ENCODE results near the gene CDC27.
A peak's percentile ranks its signal among the peaks of the same experiment; 100 is the strongest.
"Not testable (repeated sequence)": the region's sequence is repeated elsewhere in the genome, so short reads cannot be mapped to it uniquely, and the experiment has no call there.

Gene CDC27

DNA sequence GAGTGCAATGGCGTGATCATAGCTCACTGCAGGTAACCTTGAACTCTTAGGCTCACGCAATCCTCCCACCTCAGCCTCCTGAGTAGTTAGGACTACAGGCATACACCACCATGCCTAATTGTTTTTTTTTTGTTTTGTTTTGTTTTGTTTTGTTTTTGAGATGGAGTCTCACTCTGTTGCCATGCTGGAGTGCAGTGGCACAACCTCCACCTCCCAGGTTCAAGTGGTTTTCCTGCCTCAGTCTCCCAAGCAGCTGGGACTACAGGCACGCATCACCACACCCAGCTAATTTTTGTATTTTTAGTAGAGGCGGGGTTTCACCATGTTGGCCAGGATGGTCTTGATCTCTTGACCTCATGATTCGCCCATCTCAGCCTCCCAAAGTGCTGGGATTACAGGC lies 54.7 kb downstream of the CDC27 start:
- DNase-seq (ENCODE audit: low spot score): not testable (repeated sequence)

DNA sequence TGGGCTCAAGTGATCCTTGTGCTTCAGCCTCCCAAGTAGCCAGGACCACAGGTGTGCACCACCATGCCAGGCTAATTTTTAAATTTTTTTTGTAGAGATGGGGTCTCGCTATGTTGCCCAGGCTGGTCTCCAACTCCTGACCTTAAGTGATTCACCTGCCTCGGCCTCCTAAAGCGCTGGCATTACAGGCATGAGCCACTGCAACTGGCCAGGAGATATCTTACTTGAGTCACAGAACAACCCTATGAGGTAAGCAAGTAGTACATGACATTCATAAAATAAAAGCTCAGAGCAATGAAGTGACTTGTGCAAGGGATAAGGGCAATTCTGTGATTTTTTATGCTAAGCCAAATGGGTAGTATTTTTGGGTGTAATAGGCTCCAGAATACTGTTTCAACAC lies 57.3 kb downstream of the CDC27 start:
- DNase-seq (ENCODE audit: low spot score): no peak

DNA sequence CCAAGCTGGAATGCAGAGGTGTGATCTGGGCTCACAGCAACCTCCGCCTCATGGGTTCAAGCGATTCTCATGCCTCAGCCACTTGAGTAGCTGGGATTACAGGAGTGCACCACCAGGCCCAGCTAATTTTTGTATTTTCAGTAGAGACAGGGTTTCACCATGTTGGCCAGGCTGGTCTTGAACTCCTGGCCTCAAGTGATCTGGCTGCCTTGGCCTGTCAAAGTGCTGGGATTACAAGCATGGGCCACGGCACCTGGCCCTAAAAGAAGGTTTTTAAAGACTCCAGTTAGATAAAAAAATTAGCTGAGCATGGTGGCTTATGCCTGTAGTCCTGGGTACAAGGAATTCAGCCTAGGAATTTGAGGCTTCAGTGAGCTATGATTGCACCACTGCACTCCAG lies 62.3 kb downstream of the CDC27 start:
- DNase-seq (ENCODE audit: low spot score): not testable (repeated sequence)

DNA sequence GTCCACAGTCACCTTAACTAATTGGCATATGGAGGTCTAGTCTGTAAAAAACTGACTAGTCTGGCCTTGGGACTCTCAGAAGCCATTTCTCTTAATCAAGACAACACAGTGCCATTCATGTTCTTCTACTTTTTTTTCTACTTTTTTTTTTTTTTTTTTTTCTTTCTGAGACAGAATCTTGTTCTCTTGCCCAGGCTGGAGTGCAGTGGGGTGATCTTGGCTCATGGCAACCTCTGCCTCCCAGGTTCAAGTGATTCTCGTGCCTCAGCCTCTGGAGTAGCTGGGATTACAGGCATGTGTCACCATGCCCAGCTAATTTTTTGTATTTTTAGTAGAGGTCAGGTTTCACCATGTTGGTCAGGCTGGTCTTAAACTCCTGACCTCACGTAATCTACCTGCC lies 65.8 kb downstream of the CDC27 start:
- not testable (repeated sequence) for DNase-seq (ENCODE audit: low spot score)

DNA sequence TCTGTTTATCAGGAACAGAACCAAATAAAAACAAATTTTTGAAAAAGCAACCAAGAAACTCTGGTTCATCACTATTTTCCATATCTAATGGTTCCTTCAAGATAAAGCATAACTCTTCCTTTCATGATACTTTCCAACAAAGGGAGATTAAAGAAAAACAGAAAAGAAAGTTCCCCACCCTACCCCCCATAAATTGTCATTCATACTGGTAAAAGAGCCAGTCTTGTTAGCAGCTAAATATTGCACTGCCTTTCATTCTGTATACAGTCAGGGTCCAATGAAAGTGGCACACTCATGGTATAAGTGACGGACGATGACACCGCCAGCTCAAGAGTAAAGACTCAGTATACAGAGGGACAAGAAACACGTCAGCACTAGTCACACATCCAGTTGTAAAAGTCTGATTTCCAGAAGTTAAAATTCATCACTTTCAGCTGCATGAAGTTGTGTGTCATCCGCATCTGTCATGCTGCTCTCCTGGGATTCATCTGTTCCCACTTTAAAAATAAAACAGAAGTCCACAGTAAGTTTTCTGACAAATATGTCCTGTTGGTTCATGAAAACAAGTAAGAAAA lies 68.5 kb downstream of the CDC27 start:
- peak; percentile 75 for DNase-seq (ENCODE audit: low spot score)

DNA sequence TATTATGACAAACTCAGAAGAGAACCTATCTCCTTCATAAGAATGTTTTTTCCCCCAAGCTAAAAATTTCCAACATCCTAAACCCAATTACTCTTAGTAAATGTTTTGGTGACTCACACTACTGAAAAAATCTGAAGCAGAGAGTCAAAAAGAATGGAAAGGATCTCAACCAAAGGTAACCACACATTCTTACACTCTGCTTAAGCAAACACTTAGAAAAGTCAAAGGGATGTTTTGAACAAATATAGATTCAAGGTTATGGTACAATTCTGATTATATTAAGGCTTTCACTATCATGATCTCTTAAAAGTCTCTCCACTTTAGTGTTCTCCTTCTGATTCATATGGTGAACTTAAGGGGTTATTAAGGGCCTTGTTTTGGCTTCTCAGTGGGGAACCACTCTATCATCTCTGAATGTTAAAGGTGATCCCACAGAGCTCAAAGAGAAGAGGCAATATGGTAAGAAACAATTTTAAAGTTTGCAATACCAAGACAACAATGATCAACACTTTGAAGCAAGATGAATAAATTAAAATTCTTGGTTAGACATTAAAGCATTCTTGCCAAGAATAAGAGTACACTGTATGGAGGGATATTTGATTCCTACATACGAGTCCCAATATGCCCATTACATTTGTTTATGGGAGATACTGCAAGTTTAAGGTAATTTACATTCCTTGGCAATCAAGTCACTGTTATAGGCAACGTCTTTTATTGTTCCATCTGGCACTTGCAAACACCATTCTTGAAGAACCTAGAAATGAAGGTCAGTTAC lies 69.2 kb downstream of the CDC27 start:
- DNase-seq (ENCODE audit: low spot score): peak; percentile 63

DNA sequence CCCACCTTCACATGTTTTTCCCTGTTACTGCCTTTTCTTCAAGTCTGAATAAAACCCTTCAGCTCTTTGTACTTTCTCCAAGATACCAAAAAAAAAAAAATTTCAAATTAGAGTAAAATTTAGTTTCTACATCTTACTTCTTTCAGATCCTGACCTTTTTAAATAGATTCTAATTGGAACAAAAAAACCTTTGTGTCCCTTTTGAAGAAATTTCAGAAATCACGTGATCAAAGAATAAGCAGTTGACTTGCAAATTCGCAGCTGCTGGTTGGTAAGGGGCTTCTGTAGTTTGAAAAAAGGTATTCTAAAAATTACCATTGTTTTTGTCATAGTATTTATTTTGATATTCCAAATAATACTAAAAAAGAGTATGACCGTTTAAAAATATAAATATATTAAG lies 71.7 kb downstream of the CDC27 start:
- DNase-seq (ENCODE audit: low spot score): no peak

DNA sequence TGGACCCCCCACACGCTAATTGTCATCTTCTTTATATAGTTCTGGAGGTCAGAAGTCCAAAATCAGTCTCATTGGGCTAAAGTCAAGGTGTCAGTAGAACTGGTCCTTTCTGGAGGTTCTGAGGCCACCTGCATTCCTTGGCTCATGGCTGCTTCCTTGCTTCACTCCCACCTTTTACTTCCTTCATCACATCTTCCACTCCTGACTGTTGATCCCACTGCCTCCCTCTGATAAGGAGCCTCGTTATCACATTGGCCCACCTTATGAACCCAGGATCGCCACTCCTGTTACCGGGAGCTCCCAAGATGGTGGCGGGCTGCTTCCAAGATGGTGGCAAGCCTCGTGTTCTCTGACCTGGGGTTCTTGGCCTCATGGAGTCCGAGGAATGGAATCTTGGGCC lies 83.0 kb downstream of the CDC27 start:
- no peak for DNase-seq (ENCODE audit: low spot score)

DNA sequence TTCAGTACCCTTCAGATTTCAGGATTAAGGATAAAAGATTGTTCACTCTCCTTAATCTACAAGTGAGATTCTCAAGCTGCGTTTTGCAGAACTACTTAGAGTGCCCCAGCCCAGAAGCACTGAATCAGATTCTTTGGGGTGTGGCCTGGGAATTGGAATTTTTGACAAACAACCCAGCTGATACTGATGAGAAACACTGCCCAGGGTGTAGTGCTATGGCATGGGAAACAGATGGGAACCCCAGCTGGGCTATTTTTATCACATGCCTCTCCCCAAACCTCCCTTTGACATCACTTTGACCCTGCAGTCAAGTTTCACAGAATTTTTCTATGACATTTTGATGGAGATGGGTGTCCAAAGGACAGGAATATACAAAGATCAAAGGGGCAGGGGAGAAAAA lies 83.8 kb downstream of the CDC27 start:
- DNase-seq (ENCODE audit: low spot score): peak; percentile 40

DNA sequence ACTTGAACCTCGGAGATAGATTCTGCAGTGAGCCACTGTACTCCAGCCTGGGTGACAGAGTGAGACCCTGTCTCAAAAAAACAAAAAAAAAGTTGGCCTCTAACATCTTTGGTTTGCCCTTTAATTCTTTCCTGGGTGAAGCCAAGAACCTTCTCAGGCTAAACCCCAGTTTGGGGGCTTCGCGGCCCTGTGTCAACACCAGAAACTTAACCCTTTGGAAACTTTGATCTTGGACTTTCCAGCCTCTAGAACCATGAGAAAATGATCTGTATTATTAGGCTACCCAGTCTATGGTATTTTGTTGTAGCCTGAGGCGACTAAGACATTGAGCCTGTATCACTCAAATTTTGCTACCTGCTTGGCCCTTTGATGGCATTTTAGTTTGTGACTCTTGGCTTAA lies 86.2 kb downstream of the CDC27 start:
- DNase-seq (ENCODE audit: low spot score): no peak

DNA sequence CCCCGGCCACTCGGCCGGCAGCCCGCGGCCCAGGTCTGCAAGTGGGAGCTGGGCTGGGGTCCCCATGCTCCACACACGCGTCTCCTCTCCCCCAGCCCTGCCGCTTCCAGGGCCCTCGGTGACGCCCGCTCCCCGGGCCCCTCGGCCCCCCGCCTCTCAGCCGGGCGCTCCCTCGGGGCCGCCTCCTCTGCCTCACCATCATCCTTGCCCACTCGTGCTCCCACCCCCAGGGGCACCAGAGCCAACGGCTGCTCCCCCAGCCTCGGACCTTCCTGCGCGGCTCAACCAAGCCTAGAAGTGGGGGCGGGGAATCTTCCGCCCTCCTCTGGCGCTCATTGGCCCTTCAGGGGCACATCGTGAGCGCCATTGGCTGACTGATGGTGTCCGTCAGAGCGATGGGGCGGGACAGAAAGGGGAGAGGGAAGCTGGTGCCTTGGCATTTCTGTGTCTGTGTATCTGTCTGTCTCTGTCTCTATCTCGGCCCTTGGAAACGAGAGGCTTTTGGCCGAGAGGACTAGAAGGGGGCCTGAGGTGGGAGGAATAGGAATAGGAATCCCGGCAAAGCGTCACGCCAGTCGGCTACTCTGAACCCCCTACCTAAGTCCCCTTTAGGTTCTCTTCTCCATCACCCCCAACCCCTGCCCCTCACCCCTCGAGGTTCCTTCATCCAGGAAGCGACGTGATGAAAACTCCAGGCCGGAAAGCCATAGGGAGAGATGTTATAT lies 88.9 kb downstream of the CDC27 start:
- peak; percentile 86 for DNase-seq (ENCODE audit: low spot score)

DNA sequence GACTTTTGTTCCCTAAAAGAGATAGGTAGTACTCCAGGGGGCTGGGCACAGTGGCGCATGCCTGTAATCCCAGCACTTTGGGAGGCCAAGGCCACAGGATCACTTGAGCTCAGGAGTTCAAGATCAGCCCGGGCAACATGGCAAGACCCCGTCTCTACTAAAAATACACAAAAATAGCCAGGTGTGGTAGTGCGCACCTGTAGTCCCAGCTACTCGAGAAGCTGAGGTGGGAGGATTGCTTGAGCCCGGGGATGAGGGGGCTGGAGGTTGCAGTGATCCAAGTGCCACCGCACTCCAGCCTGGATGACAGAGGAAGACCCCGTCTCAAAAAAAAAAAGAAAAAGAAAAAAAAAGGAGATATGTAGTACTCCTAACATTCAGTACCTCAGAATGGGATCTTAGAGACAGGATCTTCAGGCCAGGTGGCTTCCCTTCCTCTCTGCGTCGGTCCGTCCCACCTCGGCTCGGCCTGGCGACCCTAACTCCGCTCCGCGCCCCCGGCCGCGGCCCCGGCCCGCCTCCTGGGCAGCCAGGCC lies 89.6 kb downstream of the CDC27 start:
- no peak for DNase-seq (ENCODE audit: low spot score)

DNA sequence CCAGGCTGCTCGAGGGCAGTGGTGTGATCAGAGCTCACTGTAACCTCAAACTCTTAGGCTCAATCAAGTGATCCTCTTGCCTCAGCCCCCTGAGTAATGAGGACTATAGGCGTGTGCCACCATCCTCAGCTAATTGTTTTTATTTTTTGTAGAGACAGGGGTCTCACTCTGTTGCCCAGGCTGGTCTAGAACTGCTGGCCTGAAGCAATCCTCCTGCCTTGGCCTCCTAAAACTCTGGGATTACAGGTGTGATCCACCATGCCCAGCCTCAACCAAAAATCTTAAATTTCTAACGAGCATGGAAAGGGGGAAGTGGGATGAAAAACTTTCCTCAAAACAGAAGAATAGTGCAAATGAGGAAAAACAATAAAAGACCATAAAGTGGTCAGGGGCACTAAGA lies 92.8 kb downstream of the CDC27 start:
- no peak for DNase-seq (ENCODE audit: low spot score)

DNA sequence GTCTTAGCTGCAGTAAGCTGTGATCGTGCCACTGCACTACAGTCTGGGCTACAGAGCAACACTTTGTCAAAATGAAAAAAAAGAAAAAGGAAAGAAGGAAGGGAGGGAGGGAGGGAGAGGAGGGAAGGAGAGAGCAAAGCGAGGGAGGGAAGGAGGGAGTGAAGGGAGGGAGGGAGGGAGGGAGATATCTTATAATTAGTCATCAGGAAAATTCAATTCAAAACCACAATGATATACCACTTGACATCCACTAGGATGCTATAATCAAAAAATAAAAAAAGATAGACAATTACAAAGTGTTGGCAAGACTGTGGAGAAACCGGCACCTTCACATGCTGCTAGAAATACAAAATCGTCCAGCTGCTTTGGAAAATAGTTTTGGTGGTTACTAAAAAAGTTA lies 93.8 kb downstream of the CDC27 start:
- no peak for DNase-seq (ENCODE audit: low spot score)

DNA sequence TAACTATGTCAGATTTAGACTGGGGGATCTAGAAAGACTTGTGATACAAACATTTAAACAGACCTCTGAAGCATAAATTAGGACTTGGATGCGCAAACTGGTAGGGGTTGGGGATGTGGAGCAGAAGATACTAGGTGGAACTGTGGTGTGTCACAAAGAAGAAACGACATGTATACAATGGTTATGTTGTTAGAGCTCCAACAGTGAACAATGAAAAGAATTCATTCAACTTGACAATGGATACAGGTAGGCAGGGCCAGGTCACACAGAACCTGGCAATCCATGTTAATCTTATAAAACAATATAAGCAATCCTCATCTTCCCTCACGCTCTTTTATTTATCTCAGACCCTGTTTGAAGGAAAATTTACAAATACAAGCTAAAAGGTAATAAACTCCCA lies 102.0 kb downstream of the CDC27 start:
- DNase-seq (ENCODE audit: low spot score): no peak

DNA sequence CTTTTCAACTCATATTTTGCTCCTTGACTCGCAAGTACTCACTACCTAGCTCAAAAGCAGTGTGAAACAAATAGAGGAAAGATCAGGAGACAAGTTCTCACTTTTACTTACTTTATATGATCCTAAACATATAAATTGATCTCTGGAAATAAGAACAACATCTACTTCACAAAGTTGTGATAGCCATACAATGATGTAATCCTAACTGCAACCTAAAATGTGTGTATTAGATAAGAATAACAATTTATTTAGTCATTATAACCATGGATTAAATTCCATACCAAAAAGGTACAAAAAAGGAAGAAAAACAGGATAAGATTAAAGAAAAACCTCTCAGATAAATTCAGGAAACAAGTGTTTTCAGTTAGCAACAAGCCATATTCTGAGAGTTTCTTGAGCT lies 103.4 kb downstream of the CDC27 start:
- DNase-seq (ENCODE audit: low spot score): no peak

DNA sequence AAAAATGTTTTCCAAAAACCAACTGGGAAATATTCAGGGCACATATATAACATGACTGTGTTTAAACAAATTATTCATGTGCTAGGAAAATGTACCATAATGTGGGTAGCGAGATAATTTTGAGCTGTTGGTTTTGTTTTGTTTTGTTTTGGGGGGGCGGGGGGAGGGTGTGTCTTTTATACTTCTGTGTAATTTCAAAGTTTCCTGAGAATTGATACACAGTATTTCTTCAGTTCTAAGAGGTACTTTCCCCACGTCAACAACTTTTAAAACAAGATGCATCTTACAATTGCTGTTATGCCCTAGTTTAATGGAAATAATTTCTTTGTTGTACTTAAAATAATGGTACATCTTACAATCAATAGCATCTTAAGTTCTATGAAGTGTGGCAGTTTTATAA lies 110.3 kb downstream of the CDC27 start:
- DNase-seq (ENCODE audit: low spot score): no peak

DNA sequence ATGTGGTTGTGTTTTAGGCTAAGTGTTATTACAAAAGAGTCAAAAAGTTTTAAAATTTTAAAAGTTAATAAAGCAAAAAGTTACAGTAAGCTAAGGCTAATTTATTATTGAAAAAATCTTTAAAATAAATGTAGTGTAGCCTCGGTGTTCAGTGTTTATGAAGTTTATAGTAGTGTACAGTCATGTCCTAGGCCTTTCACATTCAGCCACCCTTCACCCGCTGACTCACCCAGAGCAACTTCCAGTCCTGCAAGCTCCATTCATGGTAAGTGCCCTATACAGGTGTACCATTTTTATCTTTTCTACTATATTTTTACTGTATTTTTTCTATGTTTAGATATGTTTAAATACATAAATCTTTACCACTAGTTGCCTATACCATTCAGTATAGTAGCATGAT lies 111.5 kb downstream of the CDC27 start:
- DNase-seq (ENCODE audit: low spot score): no peak

DNA sequence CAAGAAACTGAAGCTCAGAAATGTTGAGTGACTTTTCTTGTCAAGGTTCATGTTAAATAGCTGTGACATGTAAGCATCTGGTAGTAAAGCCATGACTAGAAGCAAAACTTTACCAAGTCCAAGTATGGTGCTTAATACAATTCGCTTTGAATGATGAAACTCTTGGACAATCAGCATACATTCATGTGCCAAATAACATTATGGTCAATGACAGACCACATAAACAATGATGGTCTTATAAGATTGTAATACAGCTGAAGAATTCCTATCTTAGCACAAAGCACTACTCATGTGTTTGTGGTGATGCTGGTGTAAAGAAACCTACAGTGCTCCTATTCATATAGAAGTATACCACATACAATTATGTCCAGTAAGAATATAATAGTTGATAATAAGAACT lies 112.9 kb downstream of the CDC27 start:
- DNase-seq (ENCODE audit: low spot score): no peak

DNA sequence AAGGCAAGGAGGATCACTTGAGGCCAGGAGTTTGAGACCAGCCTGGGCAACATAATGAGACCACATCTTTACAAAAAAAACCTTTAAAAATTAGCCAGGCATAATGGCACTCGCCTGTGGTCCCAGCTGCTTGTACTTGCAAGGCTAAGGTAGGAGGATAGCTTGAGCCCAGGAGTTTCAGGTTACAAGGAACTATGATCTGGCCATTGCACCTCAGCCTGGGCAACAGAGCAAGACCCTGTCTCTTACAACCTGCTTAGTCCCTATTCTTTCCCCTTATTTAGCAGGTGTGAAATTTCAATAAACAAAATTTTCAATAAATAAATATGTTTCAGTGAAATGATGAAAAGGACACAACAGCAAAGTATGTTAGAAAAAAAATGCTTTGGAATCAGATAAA lies 114.7 kb downstream of the CDC27 start:
- not testable (repeated sequence) for DNase-seq (ENCODE audit: low spot score)

DNA sequence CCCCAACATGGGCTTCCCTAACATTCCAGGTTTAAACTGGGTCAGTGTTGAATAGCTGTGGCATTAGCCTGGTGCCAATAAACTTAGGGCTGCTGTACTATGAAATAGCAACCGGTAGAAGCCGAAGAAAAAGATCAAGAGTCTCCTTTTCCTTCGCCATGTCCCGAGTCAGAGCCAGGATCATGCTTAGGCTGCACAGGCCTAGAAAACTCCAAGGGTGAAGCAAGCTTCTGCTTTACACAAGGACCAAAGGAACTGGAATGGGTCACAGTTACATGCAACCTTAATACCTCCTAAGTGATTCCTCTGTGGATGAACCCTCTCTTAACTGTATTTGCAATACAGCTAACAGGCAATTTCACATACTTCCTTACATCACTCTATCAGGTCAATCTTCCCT lies 115.5 kb downstream of the CDC27 start:
- DNase-seq (ENCODE audit: low spot score): not testable (repeated sequence)

DNA sequence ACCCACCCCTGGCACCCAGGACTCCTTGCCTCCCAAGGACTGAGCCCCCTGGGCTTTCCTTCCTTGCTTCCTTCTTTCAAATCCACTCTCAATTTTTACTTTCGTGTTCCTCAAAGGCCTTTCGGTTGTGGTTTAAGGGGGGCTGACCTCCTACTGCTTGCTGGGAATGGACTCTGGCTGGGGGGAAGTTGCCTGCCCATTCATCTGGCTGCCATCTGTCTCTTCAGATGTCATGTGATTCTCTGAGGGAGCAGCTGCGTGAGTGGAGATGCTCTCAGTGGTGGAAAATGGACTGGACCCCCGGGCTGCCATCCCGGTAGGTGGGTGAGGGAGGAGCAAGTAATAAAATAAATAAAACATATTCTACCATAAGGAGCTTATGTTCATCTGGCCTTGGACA lies 116.2 kb downstream of the CDC27 start:
- DNase-seq (ENCODE audit: low spot score): peak; percentile 22

DNA sequence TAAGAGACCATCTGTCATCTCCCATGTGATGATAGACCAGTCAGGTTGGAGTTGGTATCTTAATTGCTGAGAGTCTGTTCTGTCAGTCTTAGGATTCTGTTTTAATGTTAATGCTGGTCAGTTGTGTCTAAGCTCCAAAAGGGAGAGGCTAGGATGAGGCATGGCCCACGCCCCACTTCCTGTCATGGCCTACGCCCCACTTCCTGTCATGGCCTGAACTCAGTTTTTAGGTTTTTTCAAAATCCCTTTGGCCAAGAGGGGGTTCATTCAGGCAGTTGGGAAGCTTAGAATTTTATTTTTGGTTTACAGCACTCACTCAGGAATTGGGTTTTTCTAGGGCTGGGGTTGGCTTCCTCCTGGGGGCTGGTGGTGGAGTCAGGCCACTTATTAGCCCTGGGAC lies 117.9 kb downstream of the CDC27 start:
- not testable (repeated sequence) for DNase-seq (ENCODE audit: low spot score)

Measured in AG08395 (cell line).